H1 (cell line): Measurements from ENCODE around the gene TOM1. TPM values are rescaled to one million over a fixed set of nuclear protein-coding genes. Genes with fewer than 3 reads are reported as not detected.

Experiments used
- CTCF ChIA-PET: fragments of 300-600 bp; sonication (Branson Sonifier 250); formaldehyde crosslinking; loops from one replicate; lab custom pipeline; 2021; ENCODE audit not compliant: partially characterized antibody; lab: Charles Lee
- POLR2A ChIA-PET: fragments of 300-600 bp; sonication (Branson Sonifier 250); formaldehyde crosslinking; loops from one replicate; lab custom pipeline; 2021; ENCODE audit warnings: inconsistent platforms; ENCODE audit not compliant: partially characterized antibody; lab: Charles Lee
- DNase-seq, 2 experiments: peaks; one replicate each; pipeline versions ENCODE4 v3.0.0 to v3.0.0-alpha.2; 2010 to 2022; ENCODE audit warnings: low spot score in 2 of 2, low read depth in 1 of 2, mixed read lengths in 1 of 2
- FAIRE-seq: peaks from 2 replicates; lab custom pipeline; 2011; peaks lifted over from hg19 to GRCh38; lab: Jason Lieb, UNC
- H2AFZ ChIP-seq: 2 replicates; pipeline ENCODE4 v1.8.1; 2012; ENCODE audit warnings: low read length, inconsistent platforms
- H2AK5ac ChIP-seq: 2 replicates; pipeline ENCODE4 v1.6.1; 2013; ENCODE audit warnings: low read depth, low read length
- H2BK120ac ChIP-seq: replicated peaks from 2 replicates; pipeline ENCODE3; 2013; ENCODE audit warnings: low read depth, low read length, inconsistent platforms
- H2BK12ac ChIP-seq: 2 replicates; pipeline ENCODE4 v1.6.1; 2013; ENCODE audit warnings: low read depth, low read length
- H2BK15ac ChIP-seq: 2 replicates; pipeline ENCODE4 v1.6.1; 2013; ENCODE audit warnings: low read length
- H2BK20ac ChIP-seq: 2 replicates; pipeline ENCODE4 v1.6.1; 2013; ENCODE audit warnings: low read length
- H2BK5ac ChIP-seq: 2 replicates; pipeline ENCODE4 v1.6.1; 2013; ENCODE audit warnings: low read depth, low read length
- H3K14ac ChIP-seq: 2 replicates; pipeline ENCODE4 v1.6.1; 2013; ENCODE audit warnings: inconsistent platforms; ENCODE audit not compliant: insufficient read length
- H3K18ac ChIP-seq: 2 replicates; pipeline ENCODE4 v1.6.1; 2013; ENCODE audit warnings: low read length; ENCODE audit errors: extremely low read depth
- H3K23ac ChIP-seq: 2 replicates; pipeline ENCODE4 v1.6.1; 2013; ENCODE audit warnings: inconsistent platforms; ENCODE audit not compliant: insufficient read length
- H3K23me2 ChIP-seq: 2 replicates; pipeline ENCODE4 v1.6.1; 2013; ENCODE audit warnings: low read depth, low read length
- H3K27ac ChIP-seq: 2 replicates; pipeline ENCODE4 v1.6.1; 2011; ENCODE audit warnings: low read depth, low read length, inconsistent platforms
- H3K27me3 ChIP-seq, 4 experiments: replicated peaks in 1 of 4; 1 replicate in 1 of 4; 2 replicates in 3 of 4; pipeline versions ENCODE4 v1.6.1 to v1.8.1; 2011 to 2013; ENCODE audit warnings: low read length in 3 of 4, mild to moderate bottlenecking in 3 of 4, inconsistent platforms in 2 of 4, mixed read lengths in 2 of 4, moderate library complexity in 1 of 4; ENCODE audit not compliant: control insufficient read depth in 3 of 4, insufficient read depth in 3 of 4; ENCODE audit errors: extremely low read depth in 1 of 4
- H3K36me3 ChIP-seq, 4 experiments: 2 replicates each; pipeline versions ENCODE4 v1.6.1 to v1.8.1; 2011 to 2013; ENCODE audit warnings: mild to moderate bottlenecking in 4 of 4, low read length in 3 of 4, moderate library complexity in 2 of 4, control low read depth in 1 of 4, inconsistent platforms in 1 of 4; ENCODE audit not compliant: insufficient read depth in 4 of 4, control insufficient read depth in 2 of 4
- H3K4ac ChIP-seq: replicated peaks from 2 replicates; pipeline ENCODE3; 2013; ENCODE audit warnings: low read length, low read depth, mixed read lengths, inconsistent platforms; ENCODE audit not compliant: insufficient read length
- H3K4me1 ChIP-seq, 4 experiments: replicated peaks in 1 of 4; 1 replicate in 1 of 4; 2 replicates in 3 of 4; pipeline versions ENCODE4 v1.6.1 to v1.8.1; 2011 to 2013; ENCODE audit warnings: low read length in 3 of 4, inconsistent platforms in 2 of 4, mixed read lengths in 1 of 4; ENCODE audit not compliant: insufficient read depth in 4 of 4, control insufficient read depth in 3 of 4
- H3K4me2 ChIP-seq, 2 experiments: 2 replicates each; pipeline versions ENCODE4 v1.6.1 to v1.8.1; 2011 to 2013; ENCODE audit warnings: low read depth in 2 of 2, low read length in 2 of 2, control low read depth in 1 of 2, inconsistent platforms in 1 of 2, mild to moderate bottlenecking in 1 of 2; ENCODE audit not compliant: insufficient read depth in 1 of 2
- H3K4me3 ChIP-seq, 4 experiments: fragments of 200-600, 300-600 bp in 1 of 4; sonication (generic), shearing (Covaris generic), sonication (Bioruptor Twin) in 1 of 4; 2 replicates each; pipeline versions ENCODE4 v1.5.1 to v1.8.1; 2011 to 2016; ENCODE audit warnings: low read length in 4 of 4, low read depth in 3 of 4, control low read depth in 2 of 4, inconsistent platforms in 2 of 4, mild to moderate bottlenecking in 2 of 4, mixed read lengths in 1 of 4, moderate library complexity in 1 of 4; ENCODE audit not compliant: insufficient read depth in 2 of 4; ENCODE audit errors: extremely low read depth in 1 of 4
- H3K56ac ChIP-seq: replicated peaks from 2 replicates; pipeline ENCODE3; 2013; ENCODE audit warnings: low read depth, mild to moderate bottlenecking, mixed read lengths, low read length, inconsistent platforms; ENCODE audit not compliant: insufficient read length
- H3K79me1 ChIP-seq: 2 replicates; pipeline ENCODE4 v1.6.1; 2013; ENCODE audit warnings: low read depth, low read length, control low read depth
- H3K79me2 ChIP-seq, 2 experiments: 2 replicates each; pipeline versions ENCODE4 v1.6.1 to v1.8.1; 2012 to 2013; ENCODE audit warnings: low read length in 2 of 2, mild to moderate bottlenecking in 2 of 2, inconsistent platforms in 1 of 2; ENCODE audit not compliant: insufficient read depth in 2 of 2, control insufficient read depth in 1 of 2
- H3K9ac ChIP-seq, 4 experiments: replicated peaks in 1 of 4; 1 replicate in 1 of 4; 2 replicates in 3 of 4; pipeline versions ENCODE4 v1.6.1 to v1.8.1; 2011 to 2013; ENCODE audit warnings: low read depth in 3 of 4, low read length in 3 of 4, control low read depth in 2 of 4, mild to moderate bottlenecking in 2 of 4, moderate library complexity in 2 of 4, inconsistent platforms in 1 of 4; ENCODE audit errors: extremely low read depth in 1 of 4
- H3K9me3 ChIP-seq, 2 experiments: 2 replicates each; pipeline versions ENCODE4 v1.6.1 to v1.8.1; 2012 to 2013; ENCODE audit warnings: mild to moderate bottlenecking in 2 of 2, moderate library complexity in 2 of 2, control low read depth in 1 of 2, inconsistent platforms in 1 of 2, low read depth in 1 of 2, low read length in 1 of 2, mixed read lengths in 1 of 2; ENCODE audit not compliant: insufficient read depth in 2 of 2
- H4K20me1 ChIP-seq, 2 experiments: replicated peaks in 1 of 2; 2 replicates each; pipeline versions ENCODE3 to v1.8.1; 2011 to 2013; ENCODE audit warnings: inconsistent platforms in 2 of 2, low read length in 2 of 2, mild to moderate bottlenecking in 1 of 2; ENCODE audit not compliant: insufficient read depth in 2 of 2, control insufficient read depth in 1 of 2
- H4K5ac ChIP-seq: 2 replicates; pipeline ENCODE4 v1.6.1; 2013; ENCODE audit warnings: low read length, low read depth, mixed read lengths, inconsistent platforms; ENCODE audit not compliant: insufficient read length
- H4K8ac ChIP-seq: 2 replicates; pipeline ENCODE4 v1.8.0; 2013; ENCODE audit warnings: mild to moderate bottlenecking, moderate library complexity, low read length, inconsistent platforms; ENCODE audit not compliant: insufficient read depth; ENCODE audit errors: extremely low read depth
- H4K91ac ChIP-seq: replicated peaks from 2 replicates; pipeline ENCODE3; 2013; ENCODE audit warnings: low read length, mixed read lengths, inconsistent platforms; ENCODE audit not compliant: insufficient read length
- CBX5 ChIP-seq: fragments of 300-800, 300-1000 bp; sonication (generic); IDR thresholded peaks from 2 replicates; pipeline ENCODE4 v1.7.1; 2016; ENCODE audit warnings: antibody characterized with exemption, low read length, low read depth
- E2F6 ChIP-seq: IDR thresholded peaks from 2 replicates; pipeline ENCODE4 v1.6.1; 2012; ENCODE audit warnings: inconsistent platforms
- FOSL1 ChIP-seq: IDR thresholded peaks from 2 replicates; pipeline ENCODE4 v1.6.1; 2011; ENCODE audit warnings: mild to moderate bottlenecking, low read depth, low read length, moderate library complexity; ENCODE audit not compliant: insufficient read depth
- GABPA ChIP-seq: IDR thresholded peaks from 2 replicates; pipeline ENCODE4 v1.6.1; 2011; ENCODE audit warnings: mild to moderate bottlenecking, low read length, moderate library complexity, borderline replicate concordance; ENCODE audit not compliant: insufficient read depth
- SP4 ChIP-seq: IDR thresholded peaks from 2 replicates; pipeline ENCODE4 v1.6.1; 2012; ENCODE audit warnings: low read length, inconsistent platforms
- WGBS, 2 experiments: shearing (Covaris generic) in 1 of 2; methylation state at CpG; one replicate each; pipeline versions ENCODE4 v1.1.6 to v1.1.7; 2013 to 2015; ENCODE audit warnings: low lambda C conversion rate in 2 of 2, mixed read lengths in 2 of 2, inconsistent platforms in 1 of 2, low coverage in 1 of 2, missing lambda C conversion rate in 1 of 2; ENCODE audit not compliant: insufficient replicate concordance in 2 of 2, insufficient coverage in 1 of 2, insufficient read length in 1 of 2; ENCODE audit errors: extremely low coverage in 1 of 2, missing lambda C conversion rate in 1 of 2; 5-methylcytosine and 5-hydroxymethylcytosine counted together
- polyA plus RNA-seq, 7 experiments: library from polyadenylated mRNA; depleted of rRNA in 3 of 7; stranded (reverse) in 5 of 7; unstranded in 2 of 7; fragments of >200 nt in 5 of 7; fragments of 200-250 nt in 2 of 7; gene quantifications; 1 replicate in 5 of 7; 2 replicates in 1 of 7; 4 replicates in 1 of 7; pipeline versions ENCODE4 v1.2.1 to v1.2.3, GENCODE V29; 2011 to 2013; ENCODE audit warnings: missing spikeins in 2 of 7, mixed read lengths in 2 of 7
- total RNA-seq: library from RNA; stranded (reverse); fragmentation: NEBNext Ultra II Directional; extraction: Animal tissue kit (Norgen Biotek cat#: 25700); gene quantifications from 2 replicates; pipeline ENCODE4 v1.2.1, GENCODE V29; 2021

The TOM1 gene
- total and polyA plus RNA-seq, 2 of the 8 experiments (the other 6 are each of a cell fraction or from before 2014, with no cell fraction given) = 25.1 to 39.2 TPM

DNA sequence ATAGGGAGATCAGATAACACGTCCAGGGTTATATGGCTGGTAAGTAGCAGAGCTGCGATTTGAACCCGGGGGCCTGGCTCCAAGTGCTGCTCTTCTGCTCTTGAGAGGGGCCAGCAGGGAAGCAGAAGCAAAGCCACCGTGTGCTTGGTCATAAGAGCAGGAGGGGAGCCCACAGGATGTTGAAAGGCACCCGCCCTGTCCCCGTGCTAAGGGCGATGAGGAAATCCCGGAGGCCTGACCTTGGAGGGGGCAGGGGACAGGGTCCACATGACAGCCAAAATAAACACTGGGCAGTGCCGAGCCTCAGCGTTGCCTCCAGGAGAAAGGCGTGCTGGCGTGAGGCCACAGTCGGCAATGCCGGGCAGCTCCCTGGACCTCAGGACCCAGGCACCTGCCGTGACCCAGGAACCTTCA is 28.8 kb downstream of the TOM1 start:
- H3K27ac ChIP-seq = no peak overlapping the region
- H4K5ac ChIP-seq = no peak overlapping the region
- no peak overlapping the region for H3K4me3 ChIP-seq
- no peak overlapping the region for H3K9ac ChIP-seq
- H3K14ac ChIP-seq = no peak overlapping the region
- H3K4me1 ChIP-seq = no peaks in the 10 kb centered on the region
- peaks cover 0 to 3% of the 10 kb centered on the region in 2 experiments for H4K20me1 ChIP-seq
- H2BK120ac ChIP-seq = no peak overlapping the region
- H3K79me2 ChIP-seq = no peaks in the 10 kb centered on the region
- DNase-seq = no peak
- no peaks in the 10 kb centered on the region for H3K27me3 ChIP-seq
- no peaks in the 10 kb centered on the region for H3K23me2 ChIP-seq
- ChIA-PET CTCF (interaction anchor here (0.7 to 1.2 kb wide), 3 partner anchors 18 to 102 kb away, joined by 3 to 4 read pairs (median 3); no protein-coding TSS in a partner anchor), POLR2A (interaction anchor here (1.5 kb wide), 1 partner anchor 14 kb away, joined by 5 read pairs; no protein-coding TSS in a partner anchor)
- H3K18ac ChIP-seq = no peak overlapping the region
- no peak overlapping the region for H4K91ac ChIP-seq
- no peak overlapping the region; the same call in 1 of the 2 replicates for H2BK5ac ChIP-seq
- H3K9me3 ChIP-seq = no peaks in the 10 kb centered on the region
- H3K36me3 ChIP-seq = peaks cover 5 to 15% (median 8%) of the 10 kb centered on the region in 4 experiments; a peak in 6 of 8 replicates
- H2BK12ac ChIP-seq = no peak overlapping the region
- H3K23ac ChIP-seq = no peak overlapping the region
- H2AK5ac ChIP-seq = no peak overlapping the region
- FAIRE-seq = no peak
- no peaks in the 10 kb centered on the region; the same call in 1 of the 2 replicates for H3K79me1 ChIP-seq
- no peak overlapping the region for H4K8ac ChIP-seq
- TF ChIP-seq E2F6 = no peak
- no peak for TF ChIP-seq CBX5
- TF ChIP-seq FOSL1 = no peak
- no peak for TF ChIP-seq SP4
- no peak for TF ChIP-seq GABPA
- H3K56ac ChIP-seq = no peak overlapping the region
- no peak overlapping the region for H2BK20ac ChIP-seq
- no peak overlapping the region for H3K4me2 ChIP-seq
- no peak overlapping the region for H2AFZ ChIP-seq
- WGBS, 2 experiments = 97% methylated on average over 14 of the region's 15 CpGs; no CpG with 5 or more reads in 1 of the 2 experiments
- no peak overlapping the region for H3K4ac ChIP-seq
- no peak overlapping the region for H2BK15ac ChIP-seq
